ENCODE results near the gene PAM.
"Not testable (repeated sequence)": the region's sequence is repeated elsewhere in the genome, so short reads cannot be mapped to it uniquely, and the experiment has no call there.

The PAM gene

GRCh38 chr5:102956599-102956998 is 201.5 kb downstream of the PAM start:
- no peak for DNase-seq

GRCh38 chr5:102957141-102957540 is 202.0 kb downstream of the PAM start:
- no peak for DNase-seq

DNA sequence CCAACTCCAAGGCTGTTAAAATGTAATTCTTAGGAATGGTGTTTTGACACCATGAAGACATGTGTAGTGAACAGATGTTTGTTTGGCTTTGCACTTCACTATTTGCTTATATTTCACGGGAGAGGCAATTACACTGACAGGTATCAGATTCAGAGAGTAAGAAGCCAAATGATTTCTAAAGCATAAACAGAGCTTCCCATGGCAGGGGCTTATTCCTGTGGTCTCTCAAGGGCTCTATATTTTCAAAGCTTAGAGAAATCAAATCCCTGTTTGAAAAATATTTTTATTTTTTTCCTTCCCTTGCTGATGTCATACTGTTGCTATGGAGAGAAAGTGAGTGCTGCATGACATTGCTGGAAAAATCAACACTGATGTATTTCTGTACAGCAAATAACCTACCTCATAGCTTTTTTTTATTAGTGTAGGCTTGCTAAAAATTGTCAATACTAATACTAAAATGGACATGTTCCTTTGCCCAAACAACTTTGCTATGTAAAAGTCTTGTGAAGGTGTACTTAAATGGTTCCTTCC is 203.4 kb downstream of the PAM start:
- no peak for DNase-seq

GRCh38 chr5:102959055-102959454 is 203.9 kb downstream of the PAM start:
- DNase-seq: no peak

- no peak for DNase-seq
Observed at GRCh38 chr5:102961671-102962070, 206.6 kb downstream of the PAM start.

DNA sequence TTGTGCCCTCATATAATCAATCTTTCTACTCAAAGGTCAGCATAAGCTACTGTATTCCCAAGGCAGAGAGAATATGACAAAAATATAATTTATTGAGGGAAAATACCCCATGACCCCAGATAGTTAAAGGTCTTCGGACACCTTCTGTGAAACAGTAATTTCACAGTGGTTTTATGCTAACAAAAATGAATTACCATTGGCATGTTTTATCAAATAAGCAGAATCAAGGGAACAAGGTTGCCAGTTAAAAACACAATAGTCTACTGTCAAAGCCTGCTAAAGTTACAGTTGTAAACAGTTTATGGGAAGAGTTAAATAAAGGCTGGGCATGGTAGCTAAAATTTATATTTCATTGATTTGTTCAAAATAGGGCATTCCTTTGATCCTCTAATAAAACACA is 210.5 kb downstream of the PAM start:
- no peak for DNase-seq

DNA sequence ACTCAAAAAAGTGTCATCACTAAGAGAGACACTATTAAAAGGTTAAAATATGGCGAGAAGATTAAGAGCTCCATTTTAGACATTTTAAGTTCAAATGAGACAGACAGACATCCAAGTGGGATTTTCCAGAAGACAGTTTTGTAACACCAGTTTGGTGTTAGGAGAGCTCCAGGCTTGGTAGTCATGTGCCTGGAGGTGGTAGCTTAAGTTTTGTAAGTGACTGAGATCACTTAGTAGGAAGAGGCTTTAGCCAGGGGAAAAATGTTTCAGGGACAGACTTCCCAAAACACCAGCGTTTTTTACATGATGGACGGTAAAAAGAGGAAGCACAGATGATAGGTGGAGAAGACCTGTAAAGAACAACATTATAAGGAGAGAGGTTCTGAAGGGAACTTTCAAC is 214.5 kb downstream of the PAM start:
- DNase-seq: no peak

- DNase-seq: no peak
Observed at GRCh38 chr5:102971676-102972293, 216.7 kb downstream of the PAM start.

- no peak for DNase-seq
Observed at GRCh38 chr5:102974177-102974576, 219.1 kb downstream of the PAM start.

- no peak for DNase-seq
Observed at GRCh38 chr5:102975045-102975444, 219.9 kb downstream of the PAM start.

DNA sequence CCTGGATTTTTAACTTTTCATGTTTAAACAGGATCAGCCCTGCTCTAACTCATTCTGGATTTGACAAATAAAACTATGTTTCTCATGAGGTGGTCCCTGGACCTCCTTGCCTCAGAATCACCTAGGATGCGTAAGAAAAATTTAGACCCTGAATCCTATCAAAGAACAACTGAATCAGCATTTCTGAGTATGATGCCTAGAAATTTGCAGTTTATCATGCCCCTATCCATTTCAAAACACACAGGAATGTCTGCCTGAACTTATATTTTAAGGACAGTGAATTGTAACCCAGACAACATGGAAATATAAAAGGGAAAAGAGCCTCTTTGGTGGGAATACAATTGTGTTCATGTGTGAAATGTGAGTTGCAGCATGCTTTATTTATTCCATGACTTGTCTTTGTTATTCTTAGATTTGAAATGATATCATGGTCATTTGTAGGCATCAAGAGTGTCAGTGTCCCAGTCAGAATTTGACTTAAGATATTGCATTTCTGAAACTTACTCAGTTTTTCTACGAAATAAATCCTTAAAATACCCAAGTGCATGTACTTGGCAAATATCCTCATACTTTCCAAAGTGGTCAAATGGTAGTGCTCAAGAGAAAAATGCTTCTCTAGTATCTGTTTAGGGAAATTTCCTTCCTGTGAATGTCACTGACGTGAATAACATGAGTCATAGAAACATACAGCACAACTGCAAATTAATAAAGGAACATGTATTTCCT is 220.5 kb downstream of the PAM start:
- DNase-seq: no peak

- no peak for DNase-seq
Observed at GRCh38 chr5:102981957-102982635, 227.0 kb downstream of the PAM start.

DNA sequence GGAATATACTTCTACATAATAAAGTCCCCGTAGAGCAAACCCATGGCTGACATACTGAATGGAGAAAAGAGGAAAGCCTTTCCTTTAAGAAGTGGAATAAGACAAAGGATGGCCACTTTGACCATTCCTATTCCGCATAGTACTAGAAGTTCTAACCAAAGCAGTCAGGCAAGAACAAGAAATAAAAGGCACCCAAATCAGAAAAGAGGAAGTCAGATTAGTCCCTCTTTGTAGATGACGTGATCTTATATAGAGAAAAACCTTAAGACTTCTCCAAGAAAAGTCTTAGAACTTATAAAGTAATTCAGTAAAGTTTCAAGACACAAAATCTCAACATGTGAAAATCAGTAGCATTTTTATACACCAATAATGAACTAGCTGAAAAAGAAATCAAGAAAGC is 231.0 kb downstream of the PAM start:
- DNase-seq: no peak

DNA sequence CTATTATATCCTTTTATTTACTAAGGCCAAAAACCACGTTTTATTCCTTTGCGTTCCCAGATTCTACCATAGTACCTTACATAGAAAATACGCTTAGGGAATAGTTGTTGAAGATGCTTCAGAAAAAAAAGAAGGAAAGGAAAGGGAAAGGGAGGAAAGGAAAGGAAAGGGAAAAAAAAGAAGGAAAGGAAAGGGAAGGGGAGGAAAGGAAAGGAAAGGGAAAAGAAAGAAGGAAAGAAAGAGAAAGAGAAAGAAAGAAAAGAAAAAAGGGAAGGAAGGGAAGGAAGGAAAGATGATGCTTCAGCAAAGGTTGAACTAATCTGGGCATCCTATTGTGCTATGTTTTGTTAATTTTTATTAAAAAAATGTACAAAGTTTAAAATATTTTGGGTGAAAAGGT is 233.4 kb downstream of the PAM start:
- no peak for DNase-seq

DNA sequence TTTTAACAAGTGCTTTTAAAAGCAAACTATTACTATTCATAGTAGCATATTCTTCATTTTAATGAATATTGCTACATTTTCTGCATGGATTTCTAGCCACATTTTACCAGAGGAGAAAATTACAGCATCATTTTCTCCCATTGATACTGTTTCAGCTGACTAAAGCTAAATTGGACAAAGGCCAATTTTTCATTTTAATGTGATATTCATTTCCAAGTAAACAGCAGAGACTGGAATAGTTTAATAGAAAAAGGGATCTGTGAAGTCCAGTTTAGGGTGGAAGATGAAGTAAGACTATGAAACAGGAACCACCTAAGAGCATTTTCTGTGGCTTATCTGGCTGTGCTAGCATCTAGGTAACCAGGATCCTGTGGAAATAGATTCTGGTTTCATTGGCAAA is 236.7 kb downstream of the PAM start:
- DNase-seq: no peak

GRCh38 chr5:102996011-102996575 is 241.0 kb downstream of the PAM start:
- DNase-seq: no peak

DNA sequence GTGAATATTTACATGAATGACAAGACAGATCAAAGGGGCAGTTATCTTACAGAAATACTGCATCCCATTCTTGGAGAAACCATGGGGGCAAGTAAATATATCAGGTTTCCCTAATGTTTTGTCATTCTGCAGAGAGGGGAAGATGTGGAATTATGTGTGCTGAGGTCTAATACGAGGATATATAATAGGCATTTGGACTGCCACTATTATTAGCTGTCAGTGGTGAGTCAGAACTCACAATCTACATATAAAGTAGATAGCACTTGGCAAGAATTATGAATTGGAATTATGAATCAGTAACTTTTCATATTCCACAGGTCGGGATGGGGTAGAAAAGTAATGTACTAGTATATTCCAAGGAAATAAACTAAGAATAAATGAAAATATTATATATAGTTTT is 243.1 kb downstream of the PAM start:
- no peak for DNase-seq

DNA sequence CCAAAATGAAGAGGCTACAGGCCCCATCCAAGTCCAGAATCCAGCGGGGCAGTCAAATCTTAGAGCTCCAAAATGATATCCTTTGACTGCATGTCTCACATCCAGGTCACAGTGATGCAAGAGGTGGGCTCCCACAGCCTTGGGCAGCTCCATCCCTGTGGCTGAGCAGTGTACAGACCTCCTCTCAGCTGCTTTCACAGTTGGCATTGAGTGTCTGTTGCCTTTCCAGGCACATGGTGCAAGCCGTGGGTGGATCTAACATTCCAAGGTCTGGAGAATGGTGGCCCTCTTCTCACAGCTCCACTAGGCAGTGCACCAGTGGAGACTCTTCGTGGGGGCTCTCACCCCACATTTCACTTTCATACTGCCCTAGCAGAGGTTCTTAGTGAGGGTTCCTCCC is 244.1 kb downstream of the PAM start:
- no peak for DNase-seq

- not testable (repeated sequence) for DNase-seq
Observed at GRCh38 chr5:102999621-103000020, 244.5 kb downstream of the PAM start.

DNA sequence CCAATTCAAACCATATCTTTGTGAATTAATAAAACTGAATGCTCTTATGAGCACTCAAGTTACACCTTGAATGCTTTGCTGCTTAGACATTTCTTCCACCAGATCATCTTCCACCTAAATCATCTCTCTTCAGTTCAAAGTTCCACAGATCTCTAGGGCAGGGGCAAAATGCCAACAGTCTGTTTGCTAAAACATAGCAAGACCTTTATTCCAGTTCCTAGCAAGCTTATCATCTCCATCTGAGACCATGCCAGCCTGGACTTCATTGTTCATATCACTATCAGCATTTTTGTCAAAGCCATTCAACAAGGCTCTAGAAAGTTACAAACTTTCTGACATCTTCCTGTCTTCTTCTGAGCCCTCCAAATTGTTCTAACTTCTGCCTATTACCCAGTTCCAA is 245.0 kb downstream of the PAM start:
- DNase-seq: no peak

- no peak for DNase-seq
Observed at GRCh38 chr5:103003872-103004271, 248.8 kb downstream of the PAM start.

DNA sequence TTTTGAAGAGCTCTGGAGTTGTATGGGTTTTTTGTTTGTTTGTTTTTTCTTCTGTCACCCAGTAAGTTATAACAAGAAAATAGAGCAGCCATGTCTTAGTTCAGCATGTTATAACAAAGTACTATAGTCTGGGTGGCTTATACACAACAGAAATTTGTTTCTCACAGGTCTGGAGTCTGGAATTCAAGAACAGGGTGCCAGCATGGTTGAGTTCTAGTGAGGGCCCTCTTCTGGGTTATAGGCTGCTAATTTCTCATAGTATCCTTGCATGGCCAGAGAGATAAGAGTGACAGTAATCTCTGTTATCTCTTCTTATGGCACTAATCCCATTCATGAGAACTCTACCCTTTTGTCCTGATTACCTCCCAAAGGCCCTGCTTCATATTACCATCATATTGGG is 250.2 kb downstream of the PAM start:
- no peak for DNase-seq

- no peak for DNase-seq
Observed at GRCh38 chr5:103006921-103007320, 251.8 kb downstream of the PAM start.

DNA sequence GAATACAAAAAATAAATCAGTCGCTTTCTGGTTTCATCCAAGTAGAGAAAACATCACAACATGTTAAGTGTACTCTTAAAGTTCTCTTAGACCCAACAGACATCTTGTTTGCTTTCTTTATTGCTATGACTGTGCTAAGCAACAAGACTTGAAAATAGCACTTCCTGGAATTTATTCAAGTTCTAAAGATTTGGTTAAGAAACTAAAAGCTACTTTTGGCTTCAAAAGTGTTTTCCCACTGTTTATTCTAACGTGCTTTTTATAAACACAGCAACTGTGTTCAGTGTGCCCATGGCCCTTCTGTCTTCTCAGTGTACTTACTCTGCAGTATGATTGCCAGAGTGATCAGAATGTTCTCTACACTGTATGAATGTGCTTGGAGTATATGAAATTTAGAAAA is 255.1 kb downstream of the PAM start:
- DNase-seq: no peak
